ENCODE measurements around the gene REP15. TPM values are rescaled to one million over a fixed set of nuclear protein-coding genes. Genes with fewer than 3 reads are reported as not detected.
"Not testable (repeated sequence)": the region's sequence is repeated elsewhere in the genome, so short reads cannot be mapped to it uniquely, and the experiment has no call there.

The REP15 gene
- total RNA-seq, 5 donors from 2014 or later (not counting 1 experiment from before 2014, with no cell fraction given), result 0.46 TPM; not detected in 4

GRCh38 chr12:27743601-27744000 lies 47.4 kb downstream of the REP15 start:
- Mint-ChIP-seq H3K4me1 (no peaks in the 10 kb centered on the region), H3K36me3 (peaks cover 38% of the 10 kb centered on the region)

GRCh38 chr12:27745734-27746133 lies 49.5 kb downstream of the REP15 start:
- H3K27ac Mint-ChIP-seq; DNase-seq; H3K4me3 Mint-ChIP-seq; H3K27ac ChIP-seq (ENCODE audit: low read length); POLR2A ChIA-PET; H3K4me1 Mint-ChIP-seq; H3K9me3 Mint-ChIP-seq; ATAC-seq (replicated peaks in 1 of 4); H3K27me3 ChIP-seq (replicated peaks in 1 of 2; ENCODE audit: control insufficient read depth in 2 of 2, extremely low read depth in 1 of 2, insufficient read depth in 2 of 2, low read length in 1 of 2); H3K27me3 Mint-ChIP-seq; H3K9me3 ChIP-seq; H3K4me3 ChIP-seq (ENCODE audit: control insufficient read depth in 1 of 2, extremely low read depth in 1 of 2, low read length in 1 of 2); H3K4me1 ChIP-seq (ENCODE audit: control insufficient read depth in 1 of 2, extremely low read depth in 1 of 2, insufficient read depth in 2 of 2, low read length in 2 of 2): not testable (repeated sequence)
- CTCF ChIA-PET, result interaction anchor here in 1 of 2 donors (0.5 to 1.8 kb wide), 3 partner anchors 9 to 41 kb away, joined by 3 to 6 read pairs (median 3); no protein-coding TSS in a partner anchor
- H3K36me3 Mint-ChIP-seq, result peaks cover 35% of the 10 kb centered on the region
- H3K36me3 ChIP-seq (ENCODE audit: control insufficient read depth in 2 of 2, extremely low read depth in 1 of 2, insufficient read depth in 1 of 2, low read length in 1 of 2), result peaks cover 5 to 29% of the 10 kb centered on the region in 2 donors
- WGBS (ENCODE audit: insufficient coverage), result no CpG with 5 or more reads among the region's 1 CpG

More at GRCh38 chr12:27743601-27744000, 47.4 kb downstream of the REP15 start:
- Histone ChIP-seq H3K36me3 (ENCODE audit: control insufficient read depth in 2 of 2, extremely low read depth in 1 of 2, insufficient read depth in 1 of 2, low read length in 1 of 2) (peaks cover 5 to 38% of the 10 kb centered on the region in 2 donors), H3K9me3 (no peaks in the 10 kb centered on the region), H3K4me3 (ENCODE audit: control insufficient read depth in 1 of 2, extremely low read depth in 1 of 2, low read length in 1 of 2) (no peak overlapping the region), H3K27ac (ENCODE audit: low read length) (no peak overlapping the region), H3K27me3 (replicated peaks in 1 of 2; ENCODE audit: control insufficient read depth in 2 of 2, extremely low read depth in 1 of 2, insufficient read depth in 2 of 2, low read length in 1 of 2) (no peaks in the 10 kb centered on the region), H3K4me1 (ENCODE audit: control insufficient read depth in 1 of 2, extremely low read depth in 1 of 2, insufficient read depth in 2 of 2, low read length in 2 of 2) (no peaks in the 10 kb centered on the region)
- no peaks in the 10 kb centered on the region for H3K27me3 Mint-ChIP-seq
- no CpG with 5 or more reads among the region's 5 CpGs for WGBS (ENCODE audit: insufficient coverage)
- ChIA-PET CTCF (no interaction called here), POLR2A (no interaction called here)
- H3K9me3 Mint-ChIP-seq, result no peaks in the 10 kb centered on the region
- no peak overlapping the region for H3K27ac Mint-ChIP-seq
- DNase-seq, result no peak
- no peak overlapping the region for H3K4me3 Mint-ChIP-seq
- no peak for ATAC-seq (replicated peaks in 1 of 4)

Other genes starting within 250 kb of the REP15 start
- not detected for gene SMCO2, start 249.7 kb upstream of the REP15 start, total RNA-seq
- gene PPFIBP1, start 172.2 kb upstream of the REP15 start, total RNA-seq, result 1 to 10 TPM; 4.1 to 6.1 (median 5.8) TPM
- gene MRPS35, start 14.4 kb downstream of the REP15 start, total RNA-seq, result 10 to 100 TPM; 19.7 to 23.0 (median 22.5) TPM
- 10 to 100 TPM; 16.5 to 28.0 (median 21.0) TPM for gene KLHL42, start 83.8 kb downstream of the REP15 start, total RNA-seq
- not detected for gene MANSC4, start 83.8 kb downstream of the REP15 start, total RNA-seq

Data from T-cell (primary cell).